ENCODE results near the gene KIAA1217. TPM values are rescaled to one million over a fixed set of nuclear protein-coding genes. Genes with fewer than 3 reads are reported as not detected.
"Not testable (repeated sequence)": the region's sequence is repeated elsewhere in the genome, so short reads cannot be mapped to it uniquely, and the experiment has no call there.

KIAA1217 gene
- polyA plus RNA-seq, 2 of the 4 experiments (the other 2 are of a cell fraction) = 1.5 to 2.7 TPM

DNA sequence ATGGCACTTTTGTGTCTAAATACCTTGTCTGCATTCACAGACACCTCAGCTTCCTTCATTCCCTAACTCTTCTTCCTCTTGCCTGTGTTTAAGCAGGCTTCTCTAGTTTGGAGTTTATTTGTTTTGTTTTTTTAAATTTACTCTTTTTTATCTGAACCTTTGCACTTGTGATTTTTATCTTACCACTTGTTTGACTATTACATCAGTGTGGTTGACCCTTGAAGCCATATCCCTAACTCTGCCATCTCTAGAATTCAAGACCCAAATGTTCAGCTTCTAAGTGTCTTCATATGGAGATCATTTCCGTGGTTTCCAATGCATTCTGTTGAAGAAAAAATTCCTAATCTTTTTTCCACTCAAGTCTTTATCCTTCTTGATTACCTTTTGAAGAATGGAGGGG, 233.3 kb downstream of the KIAA1217 start:
- ChIA-PET POLR2A (no interaction called here), CTCF (no interaction called here)
- Histone ChIP-seq H3K4me1 (no peaks in the 10 kb centered on the region), H3K9me3 (no peaks in the 10 kb centered on the region), H3K27ac (no peak overlapping the region), H3K4me3 (no peak overlapping the region), H3K4me2 (no peak overlapping the region)
- no peak for TF ChIP-seq FOSB (CRISPR knock-in tag; IDR thresholded peaks at IDR 0.05)
- no peak for TF ChIP-seq HOXB13 (CRISPR knock-in tag; IDR thresholded peaks at IDR 0.05; ENCODE audit: low read depth)
- no peak for TF ChIP-seq FOSL2 (IDR thresholded peaks at IDR 0.05)
- no peak for TF ChIP-seq FOSL2 (CRISPR knock-in tag; IDR thresholded peaks at IDR 0.05)
- 31% methylated on average over 1 of the region's 1 CpG for WGBS (ENCODE audit: missing lambda C conversion rate)
- no peak for FAIRE-seq
- DNase-seq (ENCODE audit: low read depth in 1 of 2, low spot score in 1 of 2) = no peak
- ATAC-seq = no peak

DNA sequence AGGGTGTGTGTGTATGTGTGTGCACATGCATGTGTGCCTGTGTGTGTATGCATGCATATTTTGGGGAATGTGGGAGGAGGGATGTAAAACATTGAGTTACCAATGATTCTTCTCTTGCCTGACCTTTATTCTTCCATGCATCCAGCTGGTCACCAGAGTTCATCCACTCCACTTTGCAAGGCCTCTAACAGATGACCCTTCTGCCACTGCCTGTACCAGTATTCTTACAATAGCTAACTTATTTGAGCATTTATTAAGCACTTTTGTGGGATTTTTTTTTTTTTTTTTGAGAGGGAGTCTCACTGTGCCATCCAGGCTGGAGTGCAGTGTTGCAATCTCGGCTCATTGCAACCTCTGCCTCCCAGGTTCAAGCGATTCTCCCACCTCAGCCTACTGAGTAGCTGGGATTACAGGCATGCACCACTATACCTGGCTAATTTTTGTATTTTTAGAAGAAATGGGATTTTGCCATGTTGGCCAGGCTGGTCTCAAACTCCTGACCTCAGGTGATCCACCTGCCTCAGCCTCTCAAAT, 233.8 kb downstream of the KIAA1217 start:
- H3K9me3 ChIP-seq; POLR2A ChIA-PET; FAIRE-seq; H3K4me3 ChIP-seq; H3K27ac ChIP-seq; DNase-seq (ENCODE audit: low read depth in 1 of 2, low spot score in 1 of 2); H3K4me2 ChIP-seq; ATAC-seq; CTCF ChIA-PET; H3K4me1 ChIP-seq: not testable (repeated sequence)
- 75% methylated on average over 2 of the region's 2 CpGs for WGBS (ENCODE audit: missing lambda C conversion rate)

DNA sequence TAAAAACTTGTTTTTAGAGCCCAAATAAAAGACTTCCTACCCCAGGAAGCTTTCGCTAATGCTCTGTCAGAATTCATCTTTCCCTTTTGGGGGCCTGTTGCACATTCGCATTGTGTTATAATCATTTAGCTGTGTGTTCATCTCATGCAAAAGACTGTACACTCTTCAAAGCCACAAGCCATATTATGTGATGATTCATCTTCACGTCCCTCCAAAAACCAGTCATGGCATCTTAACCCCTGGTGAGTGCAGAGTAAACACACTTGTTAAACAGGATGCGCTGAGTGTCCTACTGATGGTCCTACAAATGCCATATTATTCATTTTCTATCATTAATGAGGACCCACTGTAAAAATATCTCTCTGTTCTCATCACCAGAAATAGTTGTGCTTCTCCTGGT, 235.4 kb downstream of the KIAA1217 start:
- Histone ChIP-seq H3K4me1 (no peaks in the 10 kb centered on the region), H3K4me3 (no peak overlapping the region), H3K27ac (no peak overlapping the region), H3K4me2 (no peak overlapping the region), H3K9me3 (no peaks in the 10 kb centered on the region)
- ChIA-PET CTCF (interaction anchor here (0.5 kb wide), 1 partner anchor 10 kb away, joined by 3 read pairs; no protein-coding TSS in a partner anchor), POLR2A (no interaction called here)
- no peak for ATAC-seq
- no peak for DNase-seq (ENCODE audit: low read depth in 1 of 2, low spot score in 1 of 2)
- FAIRE-seq = no peak
- no peak for TF ChIP-seq MYC (IDR thresholded peaks at IDR 0.05; ENCODE audit: borderline replicate concordance, low read length)
- no peak for TF ChIP-seq JUN (IDR thresholded peaks at IDR 0.05)
- TF ChIP-seq GATA3 (IDR thresholded peaks at IDR 0.05; ENCODE audit: borderline replicate concordance) = no peak
- no peak for TF ChIP-seq FOSB (CRISPR knock-in tag; IDR thresholded peaks at IDR 0.05)
- no peak for TF ChIP-seq HDAC2 (IDR thresholded peaks at IDR 0.05)
- TF ChIP-seq, protein P1, sequence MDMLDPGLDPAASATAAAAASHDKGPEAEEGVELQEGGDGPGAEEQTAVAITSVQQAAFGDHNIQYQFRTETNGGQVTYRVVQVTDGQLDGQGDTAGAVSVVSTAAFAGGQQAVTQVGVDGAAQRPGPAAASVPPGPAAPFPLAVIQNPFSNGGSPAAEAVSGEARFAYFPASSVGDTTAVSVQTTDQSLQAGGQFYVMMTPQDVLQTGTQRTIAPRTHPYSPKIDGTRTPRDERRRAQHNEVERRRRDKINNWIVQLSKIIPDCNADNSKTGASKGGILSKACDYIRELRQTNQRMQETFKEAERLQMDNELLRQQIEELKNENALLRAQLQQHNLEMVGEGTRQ (IDR thresholded peaks at IDR 0.05) = no peak
- TF ChIP-seq TFCP2L1 (CRISPR knock-in tag; IDR thresholded peaks at IDR 0.05) = no peak
- no peak for TF ChIP-seq KDM1A (IDR thresholded peaks at IDR 0.05; ENCODE audit: low read depth)
- TF ChIP-seq ZC3H11A (IDR thresholded peaks at IDR 0.05) = no peak
- TF ChIP-seq MAZ (IDR thresholded peaks at IDR 0.05; ENCODE audit: borderline replicate concordance, low read depth, low read length) = no peak
- no peak for TF ChIP-seq CHD2 (IDR thresholded peaks at IDR 0.05; ENCODE audit: low read length, partially characterized antibody)
- no peak for TF ChIP-seq POLR2A (IDR thresholded peaks at IDR 0.05; ENCODE audit: low read length)
- no peak for TF ChIP-seq PHF8 (IDR thresholded peaks at IDR 0.05; ENCODE audit: borderline replicate concordance, low read depth)
- TF ChIP-seq ZNF302 (CRISPR knock-in tag; IDR thresholded peaks at IDR 0.05) = no peak
- TF ChIP-seq ESRRA (IDR thresholded peaks at IDR 0.05; ENCODE audit: borderline replicate concordance, low read length) = no peak
- TF ChIP-seq CHD4 (IDR thresholded peaks at IDR 0.05; ENCODE audit: borderline replicate concordance) = no peak
- no peak for TF ChIP-seq HEYL (CRISPR knock-in tag; IDR thresholded peaks at IDR 0.05)
- 53% methylated on average over 4 of the region's 4 CpGs for WGBS (ENCODE audit: missing lambda C conversion rate)

DNA sequence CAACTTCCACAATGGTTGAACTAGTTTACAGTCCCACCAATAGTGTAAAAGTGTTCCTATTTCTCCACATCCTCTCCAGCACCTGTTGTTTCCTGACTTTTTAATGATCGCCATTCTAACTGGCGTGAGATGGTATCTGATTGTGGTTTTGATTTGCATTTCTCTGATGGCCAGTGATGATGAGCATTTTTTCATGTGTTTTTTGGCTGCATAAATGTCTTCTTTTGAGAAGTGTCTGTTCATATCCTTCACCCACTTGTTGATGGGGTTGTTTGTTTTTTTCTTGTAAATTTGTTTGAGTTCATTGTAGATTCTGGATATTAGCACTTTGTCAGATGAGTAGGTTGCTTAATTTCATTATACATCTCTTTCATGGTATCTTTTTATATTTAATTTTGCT, 237.0 kb downstream of the KIAA1217 start:
- FAIRE-seq; POLR2A ChIA-PET; ATAC-seq; H3K4me1 ChIP-seq; H3K4me2 ChIP-seq; H3K9me3 ChIP-seq; H3K4me3 ChIP-seq; H3K27ac ChIP-seq; DNase-seq (ENCODE audit: low read depth in 1 of 2, low spot score in 1 of 2): not testable (repeated sequence)
- WGBS (ENCODE audit: missing lambda C conversion rate) = 90% methylated on average over 2 of the region's 2 CpGs
- CTCF ChIA-PET = interaction anchor here (0.6 kb wide), 1 partner anchor 58 kb away, joined by 3 read pairs; no protein-coding TSS in a partner anchor
